HG02571 (cell line): ENCODE data around the gene SERTAD3.
"Not testable (repeated sequence)": the region's sequence is repeated elsewhere in the genome, so short reads cannot be mapped to it uniquely, and the experiment has no call there.

Experiments
- ATAC-seq: cut with Tn5 transposase; IDR thresholded peaks from one replicate; pipeline ENCODE4 v1.9.1; 2021; ENCODE audit warnings: mild to moderate bottlenecking, moderate library complexity; ENCODE audit not compliant: unreplicated experiment

The SERTAD3 gene, protein sequence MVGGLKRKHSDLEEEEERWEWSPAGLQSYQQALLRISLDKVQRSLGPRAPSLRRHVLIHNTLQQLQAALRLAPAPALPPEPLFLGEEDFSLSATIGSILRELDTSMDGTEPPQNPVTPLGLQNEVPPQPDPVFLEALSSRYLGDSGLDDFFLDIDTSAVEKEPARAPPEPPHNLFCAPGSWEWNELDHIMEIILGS

GRCh38 chr19:40444000-40444824 is at the start of gene SERTAD3:
SERTAD3 (minus strand) TSS chr19:40444335; CDS start chr19:40442080, 2,255 bp downstream.
- ATAC-seq: peak; percentile 62

DNA sequence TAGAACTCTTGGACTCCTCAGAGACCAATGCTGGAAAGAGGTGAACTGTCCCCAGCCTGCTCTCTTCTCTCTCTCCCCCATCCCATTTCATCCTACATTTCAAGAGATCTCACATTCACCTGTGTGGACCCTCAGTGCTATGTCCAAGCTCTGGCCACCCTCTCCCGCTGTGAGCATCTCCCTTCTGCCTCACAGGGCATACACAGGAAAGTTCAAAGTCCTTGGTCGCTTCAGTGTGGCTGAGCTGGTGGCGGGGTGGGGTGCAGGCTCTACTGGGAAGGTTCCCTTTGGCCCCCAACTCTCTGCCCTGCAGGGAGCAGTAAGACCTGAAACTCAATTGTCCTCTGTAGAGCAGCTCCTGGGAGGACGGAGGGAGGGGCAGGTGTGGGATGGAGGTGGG is 49.6 kb upstream of the SERTAD3 start:
- no peak for ATAC-seq

DNA sequence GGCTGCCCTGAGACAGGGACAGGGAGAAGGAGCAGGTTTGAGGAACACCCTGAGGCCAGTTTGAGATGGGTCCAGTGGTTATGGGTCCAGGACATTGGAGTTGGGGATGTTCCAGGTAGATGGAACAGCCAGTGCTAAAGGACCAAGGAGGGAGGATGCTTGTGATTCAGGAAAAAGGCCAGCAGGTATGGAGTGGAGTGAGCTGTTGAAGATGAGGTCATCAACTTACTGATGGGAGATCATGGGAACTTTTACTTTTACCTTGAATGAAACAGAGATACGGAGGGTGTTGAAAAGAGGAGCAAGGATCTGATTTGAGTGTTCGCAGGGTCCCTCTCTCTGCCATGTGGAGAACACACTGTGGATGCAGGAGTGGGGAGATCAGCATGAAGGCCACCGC is 48.1 kb upstream of the SERTAD3 start:
- ATAC-seq: no peak

DNA sequence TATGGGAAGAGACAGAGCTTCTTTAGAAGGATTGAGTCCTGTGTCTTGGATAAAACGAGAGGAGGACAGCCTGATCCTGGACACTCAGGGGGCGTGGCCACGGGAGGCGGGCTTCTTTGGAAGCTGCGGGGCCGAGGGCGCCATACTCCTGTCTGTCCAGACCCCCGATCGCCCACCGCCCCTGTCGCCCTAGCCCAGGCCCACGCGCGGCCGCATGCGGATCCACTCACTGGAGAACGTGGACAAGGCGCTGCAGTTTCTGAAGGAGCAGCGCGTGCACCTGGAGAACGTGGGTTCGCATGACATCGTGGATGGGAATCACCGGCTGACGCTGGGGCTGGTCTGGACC is 45.7 kb upstream of the SERTAD3 start:
- no peak for ATAC-seq

- no peak for ATAC-seq
These were observed 41.9 kb upstream of the SERTAD3 start for GRCh38 chr19:40486017-40486416.

GRCh38 chr19:40475878-40476644 is 31.9 kb upstream of the SERTAD3 start:
- not testable (repeated sequence) for ATAC-seq

- no peak for ATAC-seq
These were observed 30.6 kb upstream of the SERTAD3 start for GRCh38 chr19:40474737-40475136.

GRCh38 chr19:40472516-40472915 is 28.4 kb upstream of the SERTAD3 start:
- no peak for ATAC-seq

- no peak for ATAC-seq
These were observed 27.0 kb upstream of the SERTAD3 start for GRCh38 chr19:40471111-40471510.

DNA sequence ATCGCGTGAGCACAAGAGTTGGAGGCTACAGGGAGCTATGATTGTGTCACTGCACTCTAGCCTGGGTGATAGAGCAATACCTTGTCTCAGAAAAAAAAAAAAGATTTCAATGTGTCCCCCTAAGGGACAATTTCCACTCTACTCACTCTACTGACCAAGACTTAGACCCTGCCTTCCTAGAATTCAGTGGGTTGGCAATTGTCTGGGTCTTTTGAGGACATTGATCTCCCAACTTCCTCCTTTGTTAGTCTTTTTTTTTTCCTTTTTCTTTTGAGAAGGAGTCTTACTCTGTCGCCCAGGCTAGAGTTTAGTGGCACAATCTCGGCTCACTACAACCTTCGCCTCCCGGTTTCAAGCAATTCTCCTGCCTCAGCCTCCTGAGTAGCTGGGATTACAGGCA is 24.9 kb upstream of the SERTAD3 start:
- ATAC-seq: no peak

GRCh38 chr19:40466985-40467734 is 23.0 kb upstream of the SERTAD3 start, which contains the start of gene SPTBN4:
SPTBN4 (plus strand) TSS chr19:40467001; CDS start chr19:40472622, 5,621 bp downstream.
- no peak for ATAC-seq

DNA sequence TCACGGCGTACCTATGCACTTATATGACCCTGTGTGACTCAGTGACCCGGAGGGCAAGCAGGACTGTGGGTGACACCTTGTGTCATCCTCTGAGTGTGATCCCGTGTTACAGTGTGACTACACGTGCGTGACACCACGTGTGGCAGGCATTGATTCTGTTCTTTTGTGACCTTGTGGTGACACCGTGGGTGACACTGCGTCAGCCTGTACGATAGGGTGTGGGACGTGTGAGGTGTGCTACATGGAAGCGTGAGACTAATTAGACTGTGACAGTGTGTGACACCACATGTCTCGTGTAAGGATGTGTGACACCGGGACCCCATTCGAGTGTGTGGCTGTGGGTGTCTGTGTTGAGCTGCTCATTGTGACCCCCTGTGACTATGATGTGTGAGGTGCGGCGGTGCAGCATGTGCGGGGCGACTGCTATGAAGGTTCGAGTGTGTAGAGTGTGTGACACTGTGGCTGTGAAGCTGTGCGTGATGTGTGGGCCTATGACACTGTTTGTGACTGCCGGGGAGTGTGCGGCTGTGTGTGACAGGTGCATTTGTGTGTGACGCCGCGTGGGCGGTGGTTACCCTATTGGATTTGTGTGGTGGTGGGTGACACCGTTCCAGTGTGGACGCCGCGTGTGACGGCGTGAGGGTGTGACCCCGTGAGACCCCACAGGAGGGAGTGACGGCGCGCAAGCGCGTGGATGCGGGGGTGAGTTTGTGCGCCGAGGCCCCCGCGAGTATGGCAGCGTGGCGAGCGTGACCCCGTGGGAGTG is 22.3 kb upstream of the SERTAD3 start:
- peak; percentile 26 for ATAC-seq

DNA sequence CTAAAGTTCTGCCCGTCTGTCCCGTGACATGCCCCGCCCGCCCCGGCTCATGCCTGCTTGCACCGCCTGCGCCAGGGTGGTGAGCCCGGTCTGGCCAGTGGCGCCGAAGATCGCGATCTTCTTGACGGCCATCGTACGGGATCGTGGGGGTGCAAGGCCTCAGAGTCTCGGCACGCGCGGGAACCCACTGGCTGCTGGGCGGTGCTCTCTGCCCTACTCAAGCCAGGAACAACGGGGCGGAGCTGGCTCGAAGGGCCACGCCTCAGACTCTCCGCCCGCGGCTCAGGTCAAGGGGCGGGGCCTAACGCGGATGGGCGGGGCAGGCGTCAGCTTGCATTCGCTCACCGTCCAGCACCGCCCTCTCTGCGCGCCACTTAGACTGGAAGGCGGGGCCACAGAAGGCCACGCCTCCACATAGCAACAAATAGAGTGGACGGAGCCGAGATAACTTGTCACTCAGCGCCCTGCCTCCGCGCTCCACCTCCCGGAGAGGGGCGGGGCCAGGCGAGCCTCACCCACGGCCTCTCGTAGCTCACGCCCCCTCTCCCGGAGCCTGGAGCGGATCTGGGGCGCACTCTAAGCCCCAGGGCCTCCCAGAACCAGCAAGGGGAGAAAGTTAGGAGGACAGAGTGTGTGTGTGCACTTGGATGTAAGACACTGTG is 21.6 kb upstream of the SERTAD3 start, which contains the start of gene BLVRB:
Gene BLVRB, minus strand, starts transcription at position 189 of the 662 bp plus-strand sequence. Its CDS starts 57 bp downstream, at position 132.
- ATAC-seq: peak; percentile 79

DNA sequence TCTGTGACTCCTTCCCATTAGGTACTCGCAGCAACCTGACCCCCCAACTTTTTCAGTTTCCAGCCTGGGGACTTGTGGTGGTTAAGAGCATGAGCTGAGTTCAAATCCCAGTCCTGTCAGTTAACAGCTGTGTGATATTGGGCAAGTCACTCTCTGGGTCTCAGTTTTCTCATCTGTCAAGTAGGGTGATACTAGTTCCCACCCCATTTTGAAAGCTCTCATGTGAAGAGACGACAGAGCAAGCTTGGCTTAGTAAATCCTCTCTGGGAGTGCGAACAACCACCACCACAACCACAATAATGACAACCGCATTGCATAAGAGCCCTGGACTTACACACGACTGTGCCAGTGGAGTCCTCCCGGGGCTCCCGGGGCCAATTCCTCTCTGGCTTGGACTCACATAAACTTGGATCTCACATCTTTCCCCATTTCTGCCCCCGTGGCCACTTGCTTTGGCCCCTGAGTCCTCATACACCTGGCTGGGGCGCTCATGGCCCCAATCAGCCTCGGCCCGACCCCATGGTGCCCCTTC is 21.0 kb upstream of the SERTAD3 start:
- ATAC-seq: no peak

- no peak for ATAC-seq
These were observed 20.2 kb upstream of the SERTAD3 start for GRCh38 chr19:40464059-40465024.

GRCh38 chr19:40463587-40464037 is 19.5 kb upstream of the SERTAD3 start:
- ATAC-seq: not testable (repeated sequence)

GRCh38 chr19:40461669-40462221 is 17.6 kb upstream of the SERTAD3 start:
- no peak for ATAC-seq

DNA sequence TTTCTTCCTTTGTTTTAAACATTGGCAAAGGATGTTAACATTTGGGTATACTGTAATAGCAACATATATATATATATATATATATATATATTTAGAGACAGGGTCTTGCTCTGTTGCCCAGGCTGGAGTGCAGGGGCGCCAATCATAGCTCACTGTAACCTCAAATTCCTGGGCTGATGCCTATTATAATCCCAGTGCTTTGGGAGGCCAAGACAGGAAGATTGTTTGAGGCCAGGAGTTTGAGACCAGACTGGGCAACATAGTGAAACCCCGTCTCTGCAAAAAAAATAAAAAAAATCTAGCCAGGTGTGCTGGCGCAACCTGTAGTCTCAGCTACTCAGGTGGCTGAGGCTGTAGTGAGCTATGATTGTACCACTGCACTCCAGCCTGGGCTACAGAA is 16.1 kb upstream of the SERTAD3 start:
- ATAC-seq: no peak
